DND-41 (cell line): ENCODE data around the gene TMCO4.
A peak's percentile ranks its signal among the peaks of the same experiment; 100 is the strongest.

Experiments
- ATAC-seq: fragments of 200-7000 bp; cut with Tn5 transposase; 3 replicates; pipeline ENCODE4 v1.9.1; 2021; ENCODE audit warnings: low read depth; ENCODE audit not compliant: insufficient read depth
- DNase-seq: peaks from one replicate; pipeline ENCODE4 v3.0.0-alpha.2; 2020
- H2AFZ ChIP-seq: 2 replicates; pipeline ENCODE4 v1.6.0; 2012; ENCODE audit warnings: low read depth, low read length
- H3K27ac ChIP-seq: 2 replicates; pipeline ENCODE4 v1.5.1; 2012; ENCODE audit warnings: low read length, inconsistent platforms
- H3K27me3 ChIP-seq: fragments of 200-600 bp; sonication (generic); 2 replicates; pipeline ENCODE4 v1.6.0; 2012; ENCODE audit warnings: low read length, mild to moderate bottlenecking, inconsistent platforms; ENCODE audit not compliant: insufficient read depth, poor library complexity
- H3K36me3 ChIP-seq: 2 replicates; pipeline ENCODE4 v1.5.1; 2012; ENCODE audit warnings: low read length, inconsistent platforms; ENCODE audit not compliant: insufficient read depth
- H3K4me1 ChIP-seq: 2 replicates; pipeline ENCODE4 v1.5.1; 2012; ENCODE audit warnings: mild to moderate bottlenecking, low read length; ENCODE audit not compliant: insufficient read depth
- H3K4me2 ChIP-seq: 2 replicates; pipeline ENCODE4 v1.6.0; 2012; ENCODE audit warnings: mild to moderate bottlenecking, moderate library complexity, low read length, inconsistent platforms; ENCODE audit not compliant: insufficient read depth
- H3K4me3 ChIP-seq, 2 experiments: fragments of 200-600 bp in 1 of 2; shearing (Covaris generic) in 1 of 2; 2 replicates each; pipeline ENCODE4 v1.5.1; 2012 to 2016; ENCODE audit warnings: inconsistent platforms in 2 of 2, low read length in 2 of 2, mild to moderate bottlenecking in 2 of 2, low read depth in 1 of 2, moderate library complexity in 1 of 2
- H3K79me2 ChIP-seq: 2 replicates; pipeline ENCODE4 v1.6.0; 2012; ENCODE audit warnings: low read length, inconsistent platforms; ENCODE audit not compliant: insufficient read depth
- H3K9ac ChIP-seq: 2 replicates; pipeline ENCODE4 v1.6.0; 2012; ENCODE audit warnings: low read depth, mild to moderate bottlenecking, inconsistent platforms, low read length, moderate library complexity
- H3K9me3 ChIP-seq: 2 replicates; pipeline ENCODE4 v1.5.1; 2012; ENCODE audit warnings: low read length, moderate library complexity, mild to moderate bottlenecking, inconsistent platforms; ENCODE audit not compliant: insufficient read depth, severe bottlenecking
- H4K20me1 ChIP-seq: 2 replicates; pipeline ENCODE4 v1.6.0; 2012; ENCODE audit warnings: low read length; ENCODE audit not compliant: insufficient read depth
- CTCF ChIP-seq: IDR thresholded peaks from 2 replicates; pipeline ENCODE4 v1.5.1; 2012; ENCODE audit warnings: borderline replicate concordance, low read length, moderate library complexity, mild to moderate bottlenecking; ENCODE audit not compliant: poor library complexity, severe bottlenecking; ENCODE audit errors: extremely low read depth
- EZH2 ChIP-seq: IDR thresholded peaks from 3 replicates; pipeline ENCODE4 v1.6.1; 2012; ENCODE audit warnings: borderline replicate concordance, low read depth, mild to moderate bottlenecking, moderate library complexity, low read length, inconsistent platforms; ENCODE audit not compliant: severe bottlenecking

Gene TMCO4

GRCh38 chr1:19715334-19716203 lies 84.1 kb downstream of the TMCO4 start:
- Histone ChIP-seq H3K9me3 (no peaks in the 10 kb centered on the region), H3K27ac (no peak overlapping the region), H3K79me2 (no peaks in the 10 kb centered on the region), H3K4me3 (no peak overlapping the region), H4K20me1 (no peaks in the 10 kb centered on the region), H3K4me2 (no peak overlapping the region), H3K4me1 (no peaks in the 10 kb centered on the region), H3K27me3 (no peaks in the 10 kb centered on the region), H3K36me3 (no peaks in the 10 kb centered on the region), H2AFZ (0 out of 2 replicates have a peak overlapping the region, but pooled peaks have one; percentile 6), H3K9ac (no peak overlapping the region)
- ATAC-seq (peak; percentile 99), DNase-seq (peak; percentile 89)
- TF ChIP-seq EZH2 (no peak), CTCF (peak; percentile 95)

- Histone ChIP-seq H3K27ac (no peak overlapping the region), H3K4me1 (no peaks in the 10 kb centered on the region)
- TF ChIP-seq EZH2 (no peak), CTCF (no peak)
Observed at GRCh38 chr1:19712928-19713327, 86.8 kb downstream of the TMCO4 start.

GRCh38 chr1:19710825-19711611 lies 88.7 kb downstream of the TMCO4 start:
- Histone ChIP-seq H2AFZ (no peak overlapping the region), H3K27me3 (no peaks in the 10 kb centered on the region), H3K36me3 (no peaks in the 10 kb centered on the region), H3K4me1 (no peaks in the 10 kb centered on the region), H3K9ac (no peak overlapping the region), H3K9me3 (no peaks in the 10 kb centered on the region), H3K4me3 (no peak overlapping the region), H3K79me2 (no peaks in the 10 kb centered on the region), H3K27ac (no peak overlapping the region), H4K20me1 (no peaks in the 10 kb centered on the region), H3K4me2 (no peak overlapping the region)
- TF ChIP-seq CTCF (no peak), EZH2 (no peak)
- ATAC-seq (no peak), DNase-seq (no peak)

More at GRCh38 chr1:19712928-19713327, 86.8 kb downstream of the TMCO4 start:
- Histone ChIP-seq H3K4me2 (no peak overlapping the region), H3K4me3 (no peak overlapping the region), H2AFZ (no peak overlapping the region), H3K79me2 (no peaks in the 10 kb centered on the region), H3K9ac (no peak overlapping the region), H3K27me3 (no peaks in the 10 kb centered on the region), H3K9me3 (no peaks in the 10 kb centered on the region), H3K36me3 (no peaks in the 10 kb centered on the region), H4K20me1 (no peaks in the 10 kb centered on the region)
- DNase-seq (no peak), ATAC-seq (no peak)
